Lower leg skin (tissue), 3 donors: ENCODE results near the gene SHROOM1.

ENCODE experiments used
- POLR2A ChIP-seq, 2 donors: fragments of 450-650 bp; IDR thresholded peaks; one replicate each; pipeline ENCODE4 v1.6.1; 2016 to 2017; ENCODE audit warnings: antibody characterized with exemption in 2 of 2, mild to moderate bottlenecking in 1 of 2, moderate library complexity in 1 of 2
- TF ChIP-seq, protein P1 (sequence below), 3 donors: fragments of 450-650 bp; IDR thresholded peaks; one replicate each; pipeline ENCODE4 v1.5.1; 2016; ENCODE audit warnings: antibody characterized with exemption in 3 of 3, mild to moderate bottlenecking in 3 of 3, moderate library complexity in 2 of 3

GRCh38 chr5:132838516-132839282 is 8.3 kb upstream of the SHROOM1 start:
- TF ChIP-seq POLR2A (IDR thresholded peaks at IDR 0.05): no peak
- TF ChIP-seq, protein P1, sequence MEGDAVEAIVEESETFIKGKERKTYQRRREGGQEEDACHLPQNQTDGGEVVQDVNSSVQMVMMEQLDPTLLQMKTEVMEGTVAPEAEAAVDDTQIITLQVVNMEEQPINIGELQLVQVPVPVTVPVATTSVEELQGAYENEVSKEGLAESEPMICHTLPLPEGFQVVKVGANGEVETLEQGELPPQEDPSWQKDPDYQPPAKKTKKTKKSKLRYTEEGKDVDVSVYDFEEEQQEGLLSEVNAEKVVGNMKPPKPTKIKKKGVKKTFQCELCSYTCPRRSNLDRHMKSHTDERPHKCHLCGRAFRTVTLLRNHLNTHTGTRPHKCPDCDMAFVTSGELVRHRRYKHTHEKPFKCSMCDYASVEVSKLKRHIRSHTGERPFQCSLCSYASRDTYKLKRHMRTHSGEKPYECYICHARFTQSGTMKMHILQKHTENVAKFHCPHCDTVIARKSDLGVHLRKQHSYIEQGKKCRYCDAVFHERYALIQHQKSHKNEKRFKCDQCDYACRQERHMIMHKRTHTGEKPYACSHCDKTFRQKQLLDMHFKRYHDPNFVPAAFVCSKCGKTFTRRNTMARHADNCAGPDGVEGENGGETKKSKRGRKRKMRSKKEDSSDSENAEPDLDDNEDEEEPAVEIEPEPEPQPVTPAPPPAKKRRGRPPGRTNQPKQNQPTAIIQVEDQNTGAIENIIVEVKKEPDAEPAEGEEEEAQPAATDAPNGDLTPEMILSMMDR (IDR thresholded peaks at IDR 0.05): no peak
